Cardiac fibroblast (primary cell): Measurements from ENCODE around the gene NKAIN2.
A peak's percentile ranks its signal among the peaks of the same experiment; 100 is the strongest.

Experiments
- DNase-seq, 2 donors: peaks; one replicate each; pipeline versions ENCODE4 v3.0.0 to v3.0.0-alpha.2; 2010; ENCODE audit warnings: low read depth in 2 of 2
- H3K4me3 ChIP-seq, 2 donors: replicated peaks in 1 of 2; 1 replicate in 1 of 2; 2 replicates in 1 of 2; pipeline ENCODE4 v1.5.1; 2011; ENCODE audit warnings: low read depth in 2 of 2, low read length in 2 of 2, mild to moderate bottlenecking in 2 of 2, moderate library complexity in 1 of 2
- TF ChIP-seq, protein P1 (sequence below): IDR thresholded peaks from one replicate; pipeline ENCODE4 v1.5.1; 2011; ENCODE audit warnings: low read depth, mild to moderate bottlenecking, low read length, inconsistent platforms

The NKAIN2 gene

DNA sequence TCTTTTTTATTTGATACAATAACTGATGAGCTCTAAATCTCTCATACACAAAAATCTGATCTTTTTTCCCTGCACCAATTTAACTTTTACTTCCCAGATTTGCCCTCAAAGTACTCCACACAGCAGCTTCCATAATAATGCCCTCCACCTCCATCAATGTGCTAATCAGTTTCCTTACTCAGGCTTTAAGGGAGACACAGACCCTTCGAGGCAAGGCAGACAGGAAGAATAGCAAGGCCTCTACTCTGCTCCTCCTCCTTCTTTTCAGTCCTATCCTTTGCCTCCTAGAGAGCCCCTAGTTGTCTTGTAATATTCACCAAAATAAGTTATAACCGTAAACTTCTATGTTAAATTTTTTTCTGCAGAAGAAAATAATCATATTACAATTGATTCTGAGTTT, 713.7 kb downstream of the NKAIN2 start:
- TF ChIP-seq, protein P1, sequence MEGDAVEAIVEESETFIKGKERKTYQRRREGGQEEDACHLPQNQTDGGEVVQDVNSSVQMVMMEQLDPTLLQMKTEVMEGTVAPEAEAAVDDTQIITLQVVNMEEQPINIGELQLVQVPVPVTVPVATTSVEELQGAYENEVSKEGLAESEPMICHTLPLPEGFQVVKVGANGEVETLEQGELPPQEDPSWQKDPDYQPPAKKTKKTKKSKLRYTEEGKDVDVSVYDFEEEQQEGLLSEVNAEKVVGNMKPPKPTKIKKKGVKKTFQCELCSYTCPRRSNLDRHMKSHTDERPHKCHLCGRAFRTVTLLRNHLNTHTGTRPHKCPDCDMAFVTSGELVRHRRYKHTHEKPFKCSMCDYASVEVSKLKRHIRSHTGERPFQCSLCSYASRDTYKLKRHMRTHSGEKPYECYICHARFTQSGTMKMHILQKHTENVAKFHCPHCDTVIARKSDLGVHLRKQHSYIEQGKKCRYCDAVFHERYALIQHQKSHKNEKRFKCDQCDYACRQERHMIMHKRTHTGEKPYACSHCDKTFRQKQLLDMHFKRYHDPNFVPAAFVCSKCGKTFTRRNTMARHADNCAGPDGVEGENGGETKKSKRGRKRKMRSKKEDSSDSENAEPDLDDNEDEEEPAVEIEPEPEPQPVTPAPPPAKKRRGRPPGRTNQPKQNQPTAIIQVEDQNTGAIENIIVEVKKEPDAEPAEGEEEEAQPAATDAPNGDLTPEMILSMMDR = no peak
- DNase-seq = no peak
- H3K4me3 ChIP-seq = no peak overlapping the region

DNA sequence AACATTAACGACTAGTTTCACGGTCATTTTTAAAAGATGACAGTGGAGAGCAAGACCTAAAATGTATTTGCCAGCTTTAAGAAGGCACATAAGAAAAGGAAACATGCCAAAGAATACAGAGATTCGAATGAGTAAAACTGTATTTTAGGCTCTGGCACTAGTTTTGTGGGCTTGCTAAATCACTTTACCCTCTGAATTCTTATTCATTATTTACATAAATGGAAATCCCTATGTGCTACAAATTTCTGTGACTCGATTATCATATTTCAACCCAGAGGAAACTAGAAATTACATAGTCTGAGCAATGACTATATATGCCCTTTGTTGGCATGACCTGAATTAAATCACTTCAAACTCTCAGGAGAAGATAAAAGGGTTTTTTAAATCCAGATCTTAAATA, 716.8 kb downstream of the NKAIN2 start:
- TF ChIP-seq, protein P1 = no peak
- H3K4me3 ChIP-seq = no peak overlapping the region
- DNase-seq = no peak

DNA sequence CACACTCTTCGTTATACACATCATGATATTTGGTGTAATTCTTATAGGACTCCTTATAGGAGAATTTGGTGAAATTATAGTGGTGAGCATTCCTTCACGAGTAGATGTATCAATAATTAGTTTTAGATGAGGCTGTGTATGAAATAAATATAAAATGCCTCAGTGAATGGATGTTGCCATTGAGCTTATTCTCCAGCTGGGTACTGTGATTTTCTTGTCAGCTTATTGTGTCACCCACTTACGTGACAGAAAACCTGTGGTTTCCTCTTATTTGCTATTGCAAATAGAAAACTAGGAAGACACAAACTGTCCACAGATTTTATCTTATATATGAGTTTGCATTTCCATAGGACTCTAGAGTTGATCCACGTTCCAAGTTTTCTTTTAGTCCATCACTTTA, 718.7 kb downstream of the NKAIN2 start:
- DNase-seq = no peak
- H3K4me3 ChIP-seq = no peak overlapping the region
- TF ChIP-seq, protein P1 = no peak

DNA sequence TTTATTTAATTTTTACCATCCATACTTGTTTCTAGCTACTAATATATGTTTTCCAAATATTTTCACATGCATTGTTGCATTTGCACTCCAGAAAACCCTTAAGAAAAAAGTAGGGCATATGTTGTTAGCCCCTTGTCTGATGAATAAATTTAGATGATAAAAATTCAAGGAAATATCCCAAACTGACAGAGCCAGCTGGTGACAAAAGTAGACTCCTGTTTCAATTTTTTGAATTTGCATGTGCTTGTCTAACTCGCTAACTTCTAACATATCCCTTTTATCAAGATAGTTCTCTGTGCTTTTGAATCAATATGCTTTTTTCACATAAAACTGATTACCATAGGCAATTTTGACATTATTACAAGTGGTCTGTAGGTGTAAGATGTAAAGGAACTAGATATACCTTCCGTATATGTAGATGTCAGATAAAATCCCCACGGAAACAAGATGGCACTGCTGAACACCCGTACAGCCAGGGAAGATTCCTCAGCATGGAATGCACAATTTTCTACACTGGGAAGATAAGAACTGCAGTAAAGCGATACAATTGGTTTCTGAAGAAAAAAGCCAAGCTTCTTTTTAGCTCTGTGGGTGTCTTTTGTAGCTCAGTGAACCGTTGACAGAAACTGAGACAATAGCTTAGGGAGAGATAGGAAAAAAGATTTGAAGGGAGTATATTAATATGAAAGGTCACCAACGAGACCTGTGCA, 721.0 kb downstream of the NKAIN2 start:
- H3K4me3 ChIP-seq = no peak overlapping the region
- TF ChIP-seq, protein P1 = no peak
- DNase-seq = no peak

DNA sequence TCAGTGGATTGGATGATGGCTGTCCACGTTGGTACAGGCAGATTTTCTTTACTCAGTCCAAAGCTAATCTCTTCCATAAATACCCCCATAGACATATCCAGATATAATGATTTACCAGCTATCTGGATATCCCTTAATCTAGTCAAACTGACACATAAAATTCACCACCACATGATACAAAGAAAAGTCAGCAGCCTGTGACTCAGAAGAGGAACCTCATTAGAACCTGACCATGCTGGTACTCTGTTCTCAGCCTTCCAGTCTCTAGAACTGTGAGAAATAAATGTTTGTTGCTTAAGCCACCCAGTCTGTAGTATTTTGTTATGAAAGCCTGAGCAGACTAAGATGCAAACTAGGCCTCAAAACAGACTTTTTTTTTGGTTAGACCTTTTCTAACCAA, 727.3 kb downstream of the NKAIN2 start:
- DNase-seq = no peak
- TF ChIP-seq, protein P1 = no peak
- H3K4me3 ChIP-seq = no peak overlapping the region

DNA sequence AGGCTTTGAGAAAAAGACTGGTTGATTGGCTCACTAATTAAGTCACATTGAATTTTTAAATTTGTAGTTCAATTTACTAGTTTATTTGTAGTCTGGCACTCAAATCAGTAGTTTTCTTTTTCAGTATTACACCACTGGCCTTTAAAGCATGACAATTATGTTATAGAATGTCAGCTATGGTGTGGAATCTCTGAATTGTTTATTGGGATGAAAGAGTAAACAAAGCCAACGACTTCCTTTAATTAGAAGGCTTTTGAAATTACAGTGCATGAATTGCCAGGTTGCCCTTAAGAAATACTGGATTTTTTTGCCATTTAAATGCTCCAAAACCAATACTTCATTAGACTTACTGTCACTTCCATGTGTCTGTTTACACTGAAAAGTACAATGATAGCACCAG, 731.6 kb downstream of the NKAIN2 start:
- no peak for DNase-seq
- TF ChIP-seq, protein P1 = no peak
- H3K4me3 ChIP-seq = no peak overlapping the region

DNA sequence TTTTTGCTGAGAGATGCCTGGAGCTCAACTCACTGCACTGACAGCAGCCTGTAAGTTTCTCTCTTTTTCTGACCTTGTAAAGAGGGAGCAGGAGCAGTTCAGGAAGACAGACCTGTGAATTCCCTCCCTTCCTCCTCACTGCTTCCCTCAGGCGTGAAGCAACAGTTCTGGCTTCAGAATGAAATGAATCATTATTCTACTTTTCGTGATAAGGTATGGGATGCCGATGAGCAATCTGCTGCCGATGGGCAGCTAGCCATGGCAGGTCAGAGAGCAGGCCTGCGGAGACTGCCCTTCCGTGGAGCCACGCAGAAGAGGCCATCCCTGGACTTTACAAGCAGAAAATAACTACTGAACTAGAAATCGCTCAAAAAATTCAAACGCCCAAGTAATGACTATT, 732.1 kb downstream of the NKAIN2 start:
- TF ChIP-seq, protein P1 = no peak
- H3K4me3 ChIP-seq = no peak overlapping the region
- DNase-seq = peak; percentile 13 to 60
